PC-9 (cell line): ENCODE data around the gene SLC25A44. TPM values are rescaled to one million over a fixed set of nuclear protein-coding genes. Genes with fewer than 3 reads are reported as not detected.

ENCODE experiments used
- BruUV-seq: library from RNA; stranded (reverse); fragments of 400-500 nt; replicated peaks from 2 replicates; lab custom pipeline; 2021; lab: Mats Ljungman, UMichigan
- CTCF ChIA-PET: fragments of 300-600 bp; sonication (Branson Sonifier 250); formaldehyde crosslinking; loops from one replicate; lab custom pipeline; 2022; ENCODE audit warnings: antibody characterized with exemption; lab: Charles Lee
- POLR2A ChIA-PET: fragments of 300-600 bp; sonication (Branson Sonifier 250); formaldehyde crosslinking; loops from one replicate; lab custom pipeline; 2022; ENCODE audit warnings: antibody characterized with exemption; ENCODE audit not compliant: unreplicated experiment; lab: Charles Lee
- DNase-seq, 2 experiments: peaks; one replicate each; pipeline versions ENCODE4 v3.0.0 to v3.0.0-alpha.2; 2015 to 2022; ENCODE audit warnings: mixed read lengths in 1 of 2
- H2AFZ ChIP-seq: fragments of 200-600 bp; sonication (generic); 2 replicates; pipeline ENCODE4 v1.8.1; 2017; ENCODE audit warnings: antibody characterized with exemption
- H3F3A ChIP-seq: fragments of 200-600 bp; sonication (generic); 2 replicates; pipeline ENCODE4 v1.8.1; 2017; ENCODE audit warnings: antibody characterized with exemption, mild to moderate bottlenecking, low read depth; ENCODE audit not compliant: insufficient read depth
- H3K27ac ChIP-seq: fragments of 200-600 bp; sonication (generic); 2 replicates; pipeline ENCODE4 v1.6.1; 2016; ENCODE audit warnings: mixed run types
- H3K27me3 ChIP-seq: fragments of 200-600 bp; sonication (generic); 2 replicates; pipeline ENCODE4 v1.6.1; 2016; ENCODE audit warnings: low read depth, mixed run types; ENCODE audit not compliant: insufficient read depth
- H3K36me3 ChIP-seq: fragments of 200-600 bp; sonication (generic); 2 replicates; pipeline ENCODE4 v1.6.1; 2016; ENCODE audit warnings: low read depth, mixed run types
- H3K4me1 ChIP-seq: fragments of 200-600 bp; sonication (generic); replicated peaks from 2 replicates; pipeline ENCODE4 v1.6.1; 2016; ENCODE audit warnings: mixed run types; ENCODE audit not compliant: insufficient read depth
- H3K4me2 ChIP-seq: fragments of 200-600 bp; sonication (generic); 2 replicates; pipeline ENCODE4 v1.6.1; 2017; ENCODE audit warnings: mixed run types
- H3K4me3 ChIP-seq: fragments of 200-600 bp; sonication (generic); 2 replicates; pipeline ENCODE4 v1.6.1; 2016; ENCODE audit warnings: mixed run types
- H3K79me2 ChIP-seq: fragments of 200-600 bp; sonication (generic); 2 replicates; pipeline ENCODE4 v1.6.1; 2017; ENCODE audit warnings: low read depth, mixed run types
- H3K9me2 ChIP-seq: fragments of 200-600 bp; sonication (generic); 2 replicates; pipeline ENCODE4 v1.8.1; 2017; ENCODE audit warnings: mild to moderate bottlenecking; ENCODE audit not compliant: insufficient read depth
- H3K9me3 ChIP-seq: fragments of 200-600 bp; sonication (generic); 2 replicates; pipeline ENCODE4 v1.8.1; 2016; ENCODE audit warnings: low read depth; ENCODE audit not compliant: insufficient read depth
- H4K20me1 ChIP-seq: fragments of 200-600 bp; sonication (generic); 2 replicates; pipeline ENCODE4 v1.8.1; 2017; ENCODE audit not compliant: insufficient read depth
- EZH2 ChIP-seq: fragments of 200-600 bp; sonication (generic); IDR thresholded peaks from 2 replicates; pipeline ENCODE4 v1.8.0; 2017; ENCODE audit warnings: antibody characterized with exemption, low read depth
- intact Hi-C: fragments of 100-400 bp; cut with micrococcal nuclease; formaldehyde crosslinking; loops from one replicate; pipeline ENCODE4 v1.10.0; 2022; ENCODE audit not compliant: unreplicated experiment
- total RNA-seq: library from RNA; stranded (reverse); gene quantifications from 2 replicates; pipeline ENCODE4 v1.2.3, GENCODE V29; 2021
- TF ChIP-seq, protein P1 (sequence below): fragments of 200-600 bp; sonication (generic); conservative IDR thresholded peaks from 2 replicates; pipeline ENCODE4 v1.6.1; 2017; ENCODE audit warnings: mixed run types, antibody characterized with exemption, mild to moderate bottlenecking, moderate library complexity

The SLC25A44 gene
- total RNA-seq, 1 experiment from 2014 or later: 20.2 TPM

DNA sequence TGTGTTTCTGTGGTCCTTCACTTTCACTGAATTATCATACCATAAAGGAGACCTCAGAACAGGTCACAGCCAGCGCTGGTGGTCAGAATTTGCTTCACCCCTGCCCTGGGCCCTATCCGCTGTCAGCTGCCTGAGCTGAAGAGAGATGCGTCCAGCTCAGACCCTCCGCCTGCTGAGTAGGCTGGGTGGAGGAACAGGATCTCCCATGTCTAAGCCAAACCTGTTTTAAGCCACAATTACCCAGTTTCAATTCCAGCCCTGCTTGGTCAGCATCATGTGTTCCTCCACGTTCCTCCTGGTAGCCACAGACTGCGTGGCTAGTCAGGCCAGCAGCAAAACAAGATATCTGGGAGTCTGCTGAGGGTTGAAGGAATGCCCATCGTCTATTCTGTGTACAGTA is 34.6 kb downstream of the SLC25A44 start:
- no peak overlapping the region for H3K4me2 ChIP-seq
- no peaks in the 10 kb centered on the region for H3K9me2 ChIP-seq
- 0 out of 2 replicates have a peak, but pooled peaks cover 5% of the 10 kb centered on the region for H3K4me1 ChIP-seq
- CTCF ChIA-PET: no interaction called here
- no peak for DNase-seq
- no peak overlapping the region for H2AFZ ChIP-seq
- BruUV-seq: no TSS peak
- TF ChIP-seq, protein P1, sequence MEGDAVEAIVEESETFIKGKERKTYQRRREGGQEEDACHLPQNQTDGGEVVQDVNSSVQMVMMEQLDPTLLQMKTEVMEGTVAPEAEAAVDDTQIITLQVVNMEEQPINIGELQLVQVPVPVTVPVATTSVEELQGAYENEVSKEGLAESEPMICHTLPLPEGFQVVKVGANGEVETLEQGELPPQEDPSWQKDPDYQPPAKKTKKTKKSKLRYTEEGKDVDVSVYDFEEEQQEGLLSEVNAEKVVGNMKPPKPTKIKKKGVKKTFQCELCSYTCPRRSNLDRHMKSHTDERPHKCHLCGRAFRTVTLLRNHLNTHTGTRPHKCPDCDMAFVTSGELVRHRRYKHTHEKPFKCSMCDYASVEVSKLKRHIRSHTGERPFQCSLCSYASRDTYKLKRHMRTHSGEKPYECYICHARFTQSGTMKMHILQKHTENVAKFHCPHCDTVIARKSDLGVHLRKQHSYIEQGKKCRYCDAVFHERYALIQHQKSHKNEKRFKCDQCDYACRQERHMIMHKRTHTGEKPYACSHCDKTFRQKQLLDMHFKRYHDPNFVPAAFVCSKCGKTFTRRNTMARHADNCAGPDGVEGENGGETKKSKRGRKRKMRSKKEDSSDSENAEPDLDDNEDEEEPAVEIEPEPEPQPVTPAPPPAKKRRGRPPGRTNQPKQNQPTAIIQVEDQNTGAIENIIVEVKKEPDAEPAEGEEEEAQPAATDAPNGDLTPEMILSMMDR: no peak
- no peak for TF ChIP-seq EZH2
- no peaks in the 10 kb centered on the region for H3K79me2 ChIP-seq
- H3F3A ChIP-seq: peaks cover 11% of the 10 kb centered on the region
- no peaks in the 10 kb centered on the region for H3K27me3 ChIP-seq
- intact Hi-C loops: loop anchor here (5.0 kb wide), 2 partner anchors 219 to 226 kb away; no protein-coding TSS in a partner anchor
- no peak overlapping the region for H3K27ac ChIP-seq
- no peaks in the 10 kb centered on the region for H4K20me1 ChIP-seq
- H3K9me3 ChIP-seq: no peaks in the 10 kb centered on the region
- POLR2A ChIA-PET: no interaction called here
- 0 out of 2 replicates have a peak, but pooled peaks cover 8% of the 10 kb centered on the region for H3K36me3 ChIP-seq
- H3K4me3 ChIP-seq: no peak overlapping the region

DNA sequence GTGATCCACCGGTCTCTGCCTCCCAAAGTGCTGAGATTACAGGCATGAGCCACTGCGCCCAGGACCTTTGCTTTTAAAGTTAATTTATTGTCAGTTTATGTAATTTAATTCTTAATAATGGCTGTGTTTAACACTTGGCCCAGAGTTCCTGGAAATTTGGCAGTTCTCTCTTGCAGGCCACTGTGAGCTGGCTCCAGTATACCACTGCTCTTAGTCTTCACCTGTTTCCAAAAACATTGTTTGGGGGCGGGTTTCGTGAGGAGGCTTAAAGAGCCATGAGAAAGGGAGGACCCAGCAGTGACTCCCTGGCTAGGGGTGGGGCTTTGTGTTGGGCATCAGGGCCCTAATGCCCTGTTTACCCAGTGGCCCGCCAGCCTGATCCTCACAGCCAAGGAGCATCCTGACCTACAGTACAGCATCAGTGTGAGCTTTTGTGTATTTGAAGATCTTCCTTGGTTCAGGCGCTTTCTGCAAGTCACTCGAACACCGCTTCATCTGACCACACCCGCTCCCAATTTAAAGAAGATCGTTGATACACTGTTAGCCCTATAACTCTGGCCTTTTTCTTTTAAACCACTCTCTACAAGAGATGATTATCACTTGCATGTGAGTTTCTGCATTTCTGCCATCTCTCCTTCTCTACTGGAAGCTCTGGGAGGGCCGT is 36.0 kb downstream of the SLC25A44 start:
- no TSS peak for BruUV-seq
- Histone ChIP-seq H3K79me2 (no peaks in the 10 kb centered on the region), H2AFZ (no peak overlapping the region), H3K27ac (no peak overlapping the region), H3F3A (peaks cover 8% of the 10 kb centered on the region), H3K27me3 (no peaks in the 10 kb centered on the region), H3K4me1 (0 out of 2 replicates have a peak, but pooled peaks cover 3% of the 10 kb centered on the region), H3K36me3 (no peaks in the 10 kb centered on the region), H4K20me1 (no peaks in the 10 kb centered on the region), H3K9me2 (no peaks in the 10 kb centered on the region), H3K9me3 (no peaks in the 10 kb centered on the region), H3K4me3 (no peak overlapping the region), H3K4me2 (no peak overlapping the region)
- DNase-seq: no peak
- TF ChIP-seq EZH2: no peak
- TF ChIP-seq, protein P1: no peak
- ChIA-PET POLR2A (interaction anchor here (0.7 kb wide), 1 partner anchor 147 kb away, joined by 3 read pairs; no protein-coding TSS in a partner anchor), CTCF (interaction anchor here (0.6 kb wide), 1 partner anchor 169 kb away, joined by 3 read pairs; the partner anchor contains the start of gene RAB25)
- intact Hi-C loops: loop anchor here (5.0 kb wide), 2 partner anchors 217 to 228 kb away; no protein-coding TSS in a partner anchor

DNA sequence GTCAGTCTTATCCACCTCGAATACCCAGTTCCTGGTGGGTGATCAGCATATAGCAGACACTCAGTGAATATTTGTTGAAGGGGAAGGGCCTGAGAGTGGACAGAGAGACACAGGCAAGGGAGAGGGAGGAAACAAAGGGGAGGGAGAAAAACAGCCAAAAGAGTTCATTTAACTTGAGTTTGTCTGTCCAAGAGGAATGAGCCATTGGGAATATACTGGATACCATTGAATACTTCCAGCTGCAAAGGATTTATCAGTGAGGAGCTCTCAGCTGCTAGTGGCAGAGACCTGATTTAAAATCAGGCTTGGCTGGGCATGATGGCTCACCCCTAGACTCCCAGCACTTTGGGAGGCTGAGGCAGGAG is 36.6 kb downstream of the SLC25A44 start:
- Histone ChIP-seq H3K79me2 (no peaks in the 10 kb centered on the region), H3K36me3 (no peaks in the 10 kb centered on the region), H3K4me1 (no peaks in the 10 kb centered on the region), H3K9me2 (no peaks in the 10 kb centered on the region), H3K4me2 (no peak overlapping the region), H3K27me3 (no peaks in the 10 kb centered on the region), H3K9me3 (no peaks in the 10 kb centered on the region), H3K27ac (no peak overlapping the region), H3K4me3 (no peak overlapping the region), H3F3A (0 out of 2 replicates have a peak, but pooled peaks cover 5% of the 10 kb centered on the region), H2AFZ (no peak overlapping the region), H4K20me1 (no peaks in the 10 kb centered on the region)
- ChIA-PET CTCF (interaction anchor here (0.6 kb wide), 1 partner anchor 11 kb away, joined by 6 read pairs; no protein-coding TSS in a partner anchor), POLR2A (no interaction called here)
- TF ChIP-seq EZH2: no peak
- TF ChIP-seq, protein P1: no peak
- BruUV-seq: no TSS peak
- no peak for DNase-seq
- intact Hi-C loops: no loop called here
